Measurements from ENCODE around the gene GNAQ. TPM values are rescaled to one million over a fixed set of nuclear protein-coding genes. Genes with fewer than 3 reads are reported as not detected.

The GNAQ gene
- total RNA-seq, 2 donors from 2014 or later = 57.1 to 68.1 TPM

- DNase-seq (no peak), ATAC-seq (no peak)
- no peaks in the 10 kb centered on the region for H3K27me3 Mint-ChIP-seq
- H3K4me1 Mint-ChIP-seq = peaks cover 52% of the 10 kb centered on the region
- peaks cover 3% of the 10 kb centered on the region for H3K36me3 Mint-ChIP-seq (ENCODE audit: low read depth)
- H3K27ac Mint-ChIP-seq = peak overlapping the region; percentile 95
- peak overlapping the region; percentile 97 for H3K4me3 Mint-ChIP-seq
- H3K9me3 ChIP-seq (ENCODE audit: control insufficient read depth, low read length, poor library complexity, severe bottlenecking) = no peaks in the 10 kb centered on the region
These were observed 2.7 kb downstream of the GNAQ start for GRCh38 chr9:78028926-78029325.

GRCh38 chr9:78026947-78027346, 4.7 kb downstream of the GNAQ start:
- no peak for DNase-seq
- H3K9me3 ChIP-seq (ENCODE audit: control insufficient read depth, low read length, poor library complexity, severe bottlenecking) = no peaks in the 10 kb centered on the region
- ATAC-seq = no peak
- H3K36me3 Mint-ChIP-seq (ENCODE audit: low read depth) = peaks cover 3% of the 10 kb centered on the region
- no peak overlapping the region for H3K27ac Mint-ChIP-seq
- H3K27me3 Mint-ChIP-seq = no peaks in the 10 kb centered on the region
- H3K4me1 Mint-ChIP-seq = peaks cover 51% of the 10 kb centered on the region
- no peak overlapping the region for H3K4me3 Mint-ChIP-seq

- peaks cover 5% of the 10 kb centered on the region for H3K36me3 Mint-ChIP-seq (ENCODE audit: low read depth)
- peaks cover 55% of the 10 kb centered on the region for H3K4me1 Mint-ChIP-seq
- H3K27me3 Mint-ChIP-seq = no peaks in the 10 kb centered on the region
- DNase-seq = no peak
- no peak overlapping the region for H3K27ac Mint-ChIP-seq
- H3K9me3 ChIP-seq (ENCODE audit: control insufficient read depth, low read length, poor library complexity, severe bottlenecking) = no peaks in the 10 kb centered on the region
- no peak overlapping the region for H3K4me3 Mint-ChIP-seq
- ATAC-seq = no peak
These were observed 5.2 kb downstream of the GNAQ start for GRCh38 chr9:78026416-78026815.

GRCh38 chr9:78025186-78025585, 6.4 kb downstream of the GNAQ start:
- Mint-ChIP-seq H3K4me3 (no peak overlapping the region), H3K4me1 (peaks cover 57% of the 10 kb centered on the region), H3K27me3 (no peaks in the 10 kb centered on the region), H3K27ac (no peak overlapping the region), H3K36me3 (ENCODE audit: low read depth) (peaks cover 2% of the 10 kb centered on the region)
- no peaks in the 10 kb centered on the region for H3K9me3 ChIP-seq (ENCODE audit: control insufficient read depth, low read length, poor library complexity, severe bottlenecking)
- ATAC-seq = no peak
- DNase-seq = no peak

GRCh38 chr9:78023003-78023741, 8.4 kb downstream of the GNAQ start:
- no peak for DNase-seq
- peaks cover 42% of the 10 kb centered on the region for H3K4me1 Mint-ChIP-seq
- no peak overlapping the region for H3K27ac Mint-ChIP-seq
- no peaks in the 10 kb centered on the region for H3K27me3 Mint-ChIP-seq
- no peaks in the 10 kb centered on the region for H3K9me3 ChIP-seq (ENCODE audit: control insufficient read depth, low read length, poor library complexity, severe bottlenecking)
- H3K4me3 Mint-ChIP-seq = no peak overlapping the region
- no peak for ATAC-seq
- peaks cover 2% of the 10 kb centered on the region for H3K36me3 Mint-ChIP-seq (ENCODE audit: low read depth)

- Mint-ChIP-seq H3K27ac (no peak overlapping the region), H3K36me3 (ENCODE audit: low read depth) (peaks cover 2% of the 10 kb centered on the region), H3K4me1 (peaks cover 48% of the 10 kb centered on the region), H3K4me3 (no peak overlapping the region), H3K27me3 (no peaks in the 10 kb centered on the region)
- no peak for DNase-seq
- no peaks in the 10 kb centered on the region for H3K9me3 ChIP-seq (ENCODE audit: control insufficient read depth, low read length, poor library complexity, severe bottlenecking)
- ATAC-seq = no peak
These were observed 9.9 kb downstream of the GNAQ start for GRCh38 chr9:78021697-78022096.

GRCh38 chr9:78017190-78017693, 14.4 kb downstream of the GNAQ start:
- ATAC-seq (no peak), DNase-seq (no peak)
- H3K9me3 ChIP-seq (ENCODE audit: control insufficient read depth, low read length, poor library complexity, severe bottlenecking) = no peaks in the 10 kb centered on the region
- Mint-ChIP-seq H3K27ac (peak overlapping the region; percentile 43), H3K36me3 (ENCODE audit: low read depth) (peaks cover 2% of the 10 kb centered on the region), H3K27me3 (no peaks in the 10 kb centered on the region), H3K4me1 (peaks cover 29% of the 10 kb centered on the region), H3K4me3 (no peak overlapping the region)

- no peak for DNase-seq
- H3K9me3 ChIP-seq (ENCODE audit: control insufficient read depth, low read length, poor library complexity, severe bottlenecking) = no peaks in the 10 kb centered on the region
- Mint-ChIP-seq H3K4me3 (no peak overlapping the region), H3K36me3 (ENCODE audit: low read depth) (no peaks in the 10 kb centered on the region), H3K27ac (no peak overlapping the region), H3K27me3 (no peaks in the 10 kb centered on the region), H3K4me1 (peaks cover 31% of the 10 kb centered on the region)
- ATAC-seq = no peak
These were observed 16.4 kb downstream of the GNAQ start for GRCh38 chr9:78015241-78015640.

- H3K27me3 Mint-ChIP-seq = no peaks in the 10 kb centered on the region
- no peak overlapping the region for H3K4me3 Mint-ChIP-seq
- H3K36me3 Mint-ChIP-seq (ENCODE audit: low read depth) = no peaks in the 10 kb centered on the region
- ATAC-seq (no peak), DNase-seq (no peak)
- H3K4me1 Mint-ChIP-seq = peaks cover 33% of the 10 kb centered on the region
- no peaks in the 10 kb centered on the region for H3K9me3 ChIP-seq (ENCODE audit: control insufficient read depth, low read length, poor library complexity, severe bottlenecking)
- H3K27ac Mint-ChIP-seq = no peak overlapping the region
These were observed 16.8 kb downstream of the GNAQ start for GRCh38 chr9:78014776-78015175.

- Mint-ChIP-seq H3K27me3 (no peaks in the 10 kb centered on the region), H3K36me3 (ENCODE audit: low read depth) (no peaks in the 10 kb centered on the region), H3K27ac (no peak overlapping the region), H3K4me3 (no peak overlapping the region), H3K4me1 (peaks cover 41% of the 10 kb centered on the region)
- DNase-seq = no peak
- no peak for ATAC-seq
- no peaks in the 10 kb centered on the region for H3K9me3 ChIP-seq (ENCODE audit: control insufficient read depth, low read length, poor library complexity, severe bottlenecking)
These were observed 17.7 kb downstream of the GNAQ start for GRCh38 chr9:78013934-78014333.

- H3K4me1 Mint-ChIP-seq = peaks cover 48% of the 10 kb centered on the region
- no peaks in the 10 kb centered on the region for H3K36me3 Mint-ChIP-seq (ENCODE audit: low read depth)
- H3K9me3 ChIP-seq (ENCODE audit: control insufficient read depth, low read length, poor library complexity, severe bottlenecking) = no peaks in the 10 kb centered on the region
- DNase-seq (no peak), ATAC-seq (no peak)
- H3K27me3 Mint-ChIP-seq = no peaks in the 10 kb centered on the region
- H3K4me3 Mint-ChIP-seq = no peak overlapping the region
- peak overlapping the region; percentile 67 for H3K27ac Mint-ChIP-seq
These were observed 20.6 kb downstream of the GNAQ start for GRCh38 chr9:78011049-78011448.

GRCh38 chr9:78010445-78010844, 21.2 kb downstream of the GNAQ start:
- H3K4me3 Mint-ChIP-seq = peak overlapping the region; percentile 69
- peak overlapping the region; percentile 67 for H3K27ac Mint-ChIP-seq
- ATAC-seq (peak; percentile 50), DNase-seq (no peak)
- H3K4me1 Mint-ChIP-seq = peaks cover 52% of the 10 kb centered on the region
- H3K27me3 Mint-ChIP-seq = no peaks in the 10 kb centered on the region
- no peaks in the 10 kb centered on the region for H3K36me3 Mint-ChIP-seq (ENCODE audit: low read depth)
- H3K9me3 ChIP-seq (ENCODE audit: control insufficient read depth, low read length, poor library complexity, severe bottlenecking) = no peaks in the 10 kb centered on the region

- no peaks in the 10 kb centered on the region for H3K9me3 ChIP-seq (ENCODE audit: control insufficient read depth, low read length, poor library complexity, severe bottlenecking)
- peaks cover 4% of the 10 kb centered on the region for H3K36me3 Mint-ChIP-seq (ENCODE audit: low read depth)
- H3K27me3 Mint-ChIP-seq = no peaks in the 10 kb centered on the region
- H3K4me1 Mint-ChIP-seq = peaks cover 53% of the 10 kb centered on the region
- DNase-seq = no peak
- peak overlapping the region; percentile 53 for H3K27ac Mint-ChIP-seq
- ATAC-seq = no peak
- peak overlapping the region; percentile 1 for H3K4me3 Mint-ChIP-seq
These were observed 22.4 kb downstream of the GNAQ start for GRCh38 chr9:78009186-78009585.

- no peaks in the 10 kb centered on the region for H3K27me3 Mint-ChIP-seq
- no peak overlapping the region for H3K27ac Mint-ChIP-seq
- no peak for ATAC-seq
- H3K9me3 ChIP-seq (ENCODE audit: control insufficient read depth, low read length, poor library complexity, severe bottlenecking) = no peaks in the 10 kb centered on the region
- peaks cover 64% of the 10 kb centered on the region for H3K4me1 Mint-ChIP-seq
- no peak overlapping the region for H3K4me3 Mint-ChIP-seq
- H3K36me3 Mint-ChIP-seq (ENCODE audit: low read depth) = peaks cover 4% of the 10 kb centered on the region
- no peak for DNase-seq
These were observed 24.9 kb downstream of the GNAQ start for GRCh38 chr9:78006734-78007133.

Measured in T-helper 17 cell (primary cell).